Panc1 (cell line): Measurements from ENCODE around the gene BICD2. TPM values are rescaled to one million over a fixed set of nuclear protein-coding genes. Genes with fewer than 3 reads are reported as not detected.
A peak's percentile ranks its signal among the peaks of the same experiment; 100 is the strongest.

Source experiments
- ATAC-seq: fragments of 200-7000 bp; cut with Tn5 transposase; 2 replicates; pipeline ENCODE4 v1.9.1; 2020; ENCODE audit warnings: mild to moderate bottlenecking, moderate library complexity
- BruUV-seq: library from RNA; stranded (reverse); fragments of 400-500 nt; replicated peaks from 2 replicates; lab custom pipeline; 2021; lab: Mats Ljungman, UMichigan
- CTCF ChIA-PET: fragments of 300-600 bp; sonication (Branson Sonifier 250); formaldehyde crosslinking; loops from one replicate; lab custom pipeline; 2022; ENCODE audit warnings: antibody characterized with exemption; lab: Charles Lee
- POLR2A ChIA-PET: fragments of 300-600 bp; sonication (Branson Sonifier 250); formaldehyde crosslinking; loops from one replicate; lab custom pipeline; 2022; ENCODE audit warnings: antibody characterized with exemption; lab: Charles Lee
- DNase-seq: peaks from one replicate; pipeline ENCODE4 v3.0.0-alpha.2; 2010; ENCODE audit warnings: low read depth, low spot score
- H3K27ac ChIP-seq: 2 replicates; pipeline ENCODE4 v1.5.1; 2011; ENCODE audit warnings: mild to moderate bottlenecking, low read length, inconsistent platforms
- H3K27me3 ChIP-seq: fragments of 200-500 bp; sonication (Bioruptor generic); 2 replicates; pipeline ENCODE4 v1.6.0; 2014; ENCODE audit warnings: low read length, inconsistent platforms; ENCODE audit not compliant: control insufficient read depth, insufficient read depth
- H3K36me3 ChIP-seq: fragments of 200-500 bp; sonication (Bioruptor generic); 2 replicates; pipeline ENCODE4 v1.5.1; 2014; ENCODE audit warnings: inconsistent platforms, mild to moderate bottlenecking, low read length, moderate library complexity; ENCODE audit not compliant: control insufficient read depth, insufficient read depth
- H3K4me1 ChIP-seq: 2 replicates; pipeline ENCODE4 v1.5.1; 2011; ENCODE audit warnings: inconsistent platforms, mild to moderate bottlenecking, low read length, moderate library complexity; ENCODE audit not compliant: control insufficient read depth, insufficient read depth
- H3K4me3 ChIP-seq, 2 experiments: 2 replicates each; pipeline ENCODE4 v1.5.1; 2011 to 2012; ENCODE audit warnings: low read depth in 2 of 2, low read length in 2 of 2, mild to moderate bottlenecking in 2 of 2, inconsistent platforms in 1 of 2, moderate library complexity in 1 of 2
- H3K9me3 ChIP-seq: fragments of 200-500 bp; sonication (Bioruptor generic); 2 replicates; pipeline ENCODE4 v1.5.1; 2014; ENCODE audit warnings: low read depth, mild to moderate bottlenecking, inconsistent platforms, low read length, moderate library complexity; ENCODE audit not compliant: control insufficient read depth, insufficient read depth
- POLR2AphosphoS5 ChIP-seq: IDR thresholded peaks from 2 replicates; pipeline ENCODE4 v1.6.1; 2012; ENCODE audit warnings: mild to moderate bottlenecking, low read depth, low read length, moderate library complexity
- REST ChIP-seq, 2 experiments: IDR thresholded peaks; 2 replicates each; pipeline ENCODE4 v1.6.1; 2011 to 2012; ENCODE audit warnings: low read depth in 2 of 2, control low read depth in 1 of 2, low read length in 1 of 2, mild to moderate bottlenecking in 1 of 2, moderate library complexity in 1 of 2; ENCODE audit not compliant: insufficient read depth in 1 of 2
- SIN3A ChIP-seq: IDR thresholded peaks from 2 replicates; pipeline ENCODE4 v1.6.1; 2012; ENCODE audit warnings: low read depth, mild to moderate bottlenecking, low read length, moderate library complexity, borderline replicate concordance; ENCODE audit not compliant: insufficient read depth
- TCF7L2 ChIP-seq: IDR thresholded peaks from 2 replicates; pipeline ENCODE4 v1.6.1; 2011; ENCODE audit warnings: mild to moderate bottlenecking, low read depth, low read length, inconsistent platforms
- in situ Hi-C: cut with HindIII; loops from 2 replicates; pipeline ENCODE4 v1.10.0; 2016; ENCODE audit warnings: low sequenced_read_pairs, low pct_unique_long_range_greater_than_20kb
- intact Hi-C: fragments of 100-400 bp; cut with micrococcal nuclease; formaldehyde crosslinking; loops from one replicate; pipeline ENCODE4 v1.10.0; 2022; ENCODE audit not compliant: unreplicated experiment
- total RNA-seq: library from RNA; stranded (reverse); gene quantifications from one replicate; pipeline ENCODE4 v1.2.1, GENCODE V29; 2021; ENCODE audit not compliant: unreplicated experiment
- TF ChIP-seq, protein P1 (sequence below): fragments of 450-650 bp; IDR thresholded peaks from 2 replicates; pipeline ENCODE4 v1.5.1; 2017; ENCODE audit warnings: mild to moderate bottlenecking

The BICD2 gene
- total RNA-seq, 1 experiment from 2014 or later: 17.3 TPM

DNA sequence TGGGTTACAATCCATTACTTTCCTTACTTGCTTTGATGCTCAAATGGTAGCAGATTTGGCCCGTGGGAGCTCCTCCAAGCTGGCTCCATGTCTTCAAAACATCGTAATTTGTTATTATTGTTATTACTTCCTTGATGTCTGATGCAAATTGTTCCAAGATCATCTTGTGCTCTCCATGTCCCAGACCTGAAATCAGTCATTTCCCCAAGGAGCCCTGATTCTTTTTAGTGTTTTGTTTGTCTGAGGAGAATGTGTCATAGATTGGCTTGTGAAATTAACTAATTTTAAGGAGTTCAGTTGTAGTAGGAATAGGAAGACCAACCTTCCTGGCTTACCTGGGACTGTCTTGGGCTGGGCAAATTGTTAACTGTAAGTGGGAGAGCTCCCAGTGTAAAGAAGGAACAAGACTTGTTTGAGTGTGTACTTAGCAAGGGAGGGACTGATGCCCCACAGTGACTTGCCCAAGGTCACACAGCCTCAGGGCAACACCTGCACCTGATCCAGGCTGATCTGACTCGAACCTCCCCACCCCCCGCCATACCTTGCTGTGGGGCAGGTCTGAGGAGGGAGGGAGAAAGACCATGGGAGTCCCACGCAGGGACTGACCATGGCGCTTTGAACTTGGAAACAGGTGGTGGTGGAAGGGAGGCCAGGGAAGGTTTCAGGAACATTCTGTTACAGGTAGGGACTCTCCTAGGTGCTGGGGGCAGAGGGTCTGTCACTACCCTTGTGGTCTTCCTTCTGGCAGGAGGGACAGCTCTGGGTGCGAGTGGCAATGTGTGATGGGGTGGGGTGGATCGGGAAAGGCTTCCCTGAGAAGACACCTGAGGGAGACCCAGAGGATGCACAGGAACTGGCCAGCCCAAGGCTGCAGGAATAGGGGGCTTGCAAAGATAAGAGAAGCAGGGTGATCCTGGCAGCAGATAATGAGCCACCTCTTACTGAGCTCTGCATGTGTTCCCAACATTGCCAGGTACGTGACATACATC is 2.7 kb upstream of the BICD2 start:
- Histone ChIP-seq H3K9me3 (no peaks in the 10 kb centered on the region), H3K4me1 (peaks cover 7% of the 10 kb centered on the region; the same call in 1 of the 2 replicates), H3K36me3 (no peaks in the 10 kb centered on the region), H3K27me3 (no peaks in the 10 kb centered on the region), H3K27ac (no peak overlapping the region), H3K4me3 (no peak overlapping the region)
- in situ Hi-C loops (no loop called here), intact Hi-C loops (no loop called here)
- DNase-seq (no peak), ATAC-seq (no peak)
- POLR2A ChIA-PET: no interaction called here
- CTCF ChIA-PET: no interaction called here
- TF ChIP-seq TCF7L2: no peak
- TF ChIP-seq, protein P1, sequence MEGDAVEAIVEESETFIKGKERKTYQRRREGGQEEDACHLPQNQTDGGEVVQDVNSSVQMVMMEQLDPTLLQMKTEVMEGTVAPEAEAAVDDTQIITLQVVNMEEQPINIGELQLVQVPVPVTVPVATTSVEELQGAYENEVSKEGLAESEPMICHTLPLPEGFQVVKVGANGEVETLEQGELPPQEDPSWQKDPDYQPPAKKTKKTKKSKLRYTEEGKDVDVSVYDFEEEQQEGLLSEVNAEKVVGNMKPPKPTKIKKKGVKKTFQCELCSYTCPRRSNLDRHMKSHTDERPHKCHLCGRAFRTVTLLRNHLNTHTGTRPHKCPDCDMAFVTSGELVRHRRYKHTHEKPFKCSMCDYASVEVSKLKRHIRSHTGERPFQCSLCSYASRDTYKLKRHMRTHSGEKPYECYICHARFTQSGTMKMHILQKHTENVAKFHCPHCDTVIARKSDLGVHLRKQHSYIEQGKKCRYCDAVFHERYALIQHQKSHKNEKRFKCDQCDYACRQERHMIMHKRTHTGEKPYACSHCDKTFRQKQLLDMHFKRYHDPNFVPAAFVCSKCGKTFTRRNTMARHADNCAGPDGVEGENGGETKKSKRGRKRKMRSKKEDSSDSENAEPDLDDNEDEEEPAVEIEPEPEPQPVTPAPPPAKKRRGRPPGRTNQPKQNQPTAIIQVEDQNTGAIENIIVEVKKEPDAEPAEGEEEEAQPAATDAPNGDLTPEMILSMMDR: no peak
- TF ChIP-seq REST (IDR thresholded peaks at IDR 0.05; ENCODE audit: insufficient read depth in 1 of 2, low read depth in 2 of 2, low read length in 1 of 2): no peak
- no peak for TF ChIP-seq POLR2AphosphoS5
- no peak for TF ChIP-seq SIN3A
- BruUV-seq: no TSS peak

- Histone ChIP-seq H3K36me3 (no peaks in the 10 kb centered on the region), H3K4me1 (peaks cover 7% of the 10 kb centered on the region; the same call in 1 of the 2 replicates), H3K27ac (peak overlapping the region; percentile 79), H3K4me3 (peak overlapping the region; percentile 60 to 74), H3K9me3 (no peaks in the 10 kb centered on the region), H3K27me3 (no peaks in the 10 kb centered on the region)
- BruUV-seq: no TSS peak
- intact Hi-C loops: loop anchor here (2.0 kb wide), 1 partner anchor 26 kb away; no protein-coding TSS in a partner anchor
- CTCF ChIA-PET: interaction anchor here (0.6 kb wide), 1 partner anchor 17 kb away, joined by 3 read pairs; no protein-coding TSS in a partner anchor
- TF ChIP-seq POLR2AphosphoS5 (peak; percentile 53), TCF7L2 (no peak), REST (IDR thresholded peaks at IDR 0.05; ENCODE audit: insufficient read depth in 1 of 2, low read depth in 2 of 2, low read length in 1 of 2) (no peak), SIN3A (peak; percentile 28; the same call in 1 of the 2 replicates)
- TF ChIP-seq, protein P1: peak; percentile 95
- in situ Hi-C loops: no loop called here
- peak; percentile 98 for ATAC-seq
- POLR2A ChIA-PET: no interaction called here
- peak; percentile 61 for DNase-seq
These were observed 629 bp upstream of the BICD2 start for GRCh38 chr9:92764988-92765936.
